AG04450 (cell line): ENCODE data around the gene KLHL41. TPM values are rescaled to one million over a fixed set of nuclear protein-coding genes. Genes with fewer than 3 reads are reported as not detected.
"Not testable (repeated sequence)": the region's sequence is repeated elsewhere in the genome, so short reads cannot be mapped to it uniquely, and the experiment has no call there.

Source experiments
- CTCF ChIA-PET: fragments of 300-600, 350-600 bp; formaldehyde crosslinking; extraction: SDS; loops from one replicate; lab custom pipeline; 2022; ENCODE audit warnings: antibody characterized with exemption, inconsistent platforms; lab: Charles Lee
- POLR2A ChIA-PET: fragments of 350-600 bp; formaldehyde crosslinking; extraction: SDS; loops from one replicate; lab custom pipeline; 2021; ENCODE audit warnings: antibody characterized with exemption, inconsistent platforms; lab: Yijun Ruan, JAX
- DNase-seq: peaks from one replicate; pipeline ENCODE4 v3.0.0-alpha.2; 2011; ENCODE audit warnings: low read depth, low spot score
- H3K27ac ChIP-seq: one replicate; pipeline ENCODE4 v1.5.1; 2012; ENCODE audit warnings: low read depth, low read length, control low read depth
- H3K27me3 ChIP-seq: one replicate; pipeline ENCODE4 v1.6.0; 2012; ENCODE audit warnings: low read length; ENCODE audit not compliant: control insufficient read depth, insufficient read depth
- H3K4me3 ChIP-seq: 2 replicates; pipeline ENCODE4 v1.5.1; 2011; ENCODE audit warnings: mild to moderate bottlenecking, low read depth, low read length, control low read depth
- H3K9me3 ChIP-seq: 2 replicates; pipeline ENCODE4 v1.5.1; 2012; ENCODE audit warnings: low read length; ENCODE audit not compliant: control insufficient read depth, insufficient read depth
- CTCF ChIP-seq: IDR thresholded peaks from 2 replicates; pipeline ENCODE4 v1.5.1; 2011; ENCODE audit warnings: low read depth, low read length, control low read depth, inconsistent platforms
- polyA plus RNA-seq: library from polyadenylated mRNA; depleted of rRNA; stranded (reverse); fragments of >200 nt; gene quantifications from 2 replicates; pipeline ENCODE4 v1.2.3, GENCODE V29; 2011

KLHL41 gene
- polyA plus RNA-seq, 1 experiment = 0.22 TPM

DNA sequence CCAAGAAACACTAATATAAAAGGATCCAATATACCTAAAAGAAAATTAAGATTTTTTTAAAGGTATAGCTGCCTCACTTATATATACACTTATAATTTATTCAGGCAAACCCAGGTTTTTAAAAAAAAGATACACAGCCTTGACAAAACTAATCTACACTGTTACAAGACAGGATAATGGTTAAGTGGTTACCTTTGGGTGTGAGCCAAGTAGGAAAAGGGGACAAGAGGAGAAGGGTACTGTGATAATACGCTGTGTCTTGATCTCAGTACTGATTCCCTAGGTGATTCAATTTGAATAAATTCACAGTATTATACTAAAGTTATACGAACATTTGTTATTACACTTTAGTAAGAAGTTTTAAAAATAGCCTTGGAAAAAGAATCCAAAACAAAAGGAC, 30.6 kb downstream of the KLHL41 start:
- Histone ChIP-seq H3K4me3 (no peak overlapping the region), H3K27ac (no peak overlapping the region), H3K9me3 (no peaks in the 10 kb centered on the region), H3K27me3 (no peaks in the 10 kb centered on the region)
- no peak for TF ChIP-seq CTCF
- CTCF ChIA-PET = interaction anchor here (2.0 kb wide), 1 partner anchor 12 kb away, joined by 10 read pairs; no protein-coding TSS in a partner anchor
- POLR2A ChIA-PET = no interaction called here
- DNase-seq = no peak

GRCh38 chr2:169542433-169542832, 32.9 kb downstream of the KLHL41 start:
- Histone ChIP-seq H3K9me3 (no peaks in the 10 kb centered on the region), H3K4me3 (no peak overlapping the region), H3K27me3 (no peaks in the 10 kb centered on the region), H3K27ac (no peak overlapping the region)
- no peak for DNase-seq
- CTCF ChIA-PET = no interaction called here
- no peak for TF ChIP-seq CTCF
- POLR2A ChIA-PET = no interaction called here

DNA sequence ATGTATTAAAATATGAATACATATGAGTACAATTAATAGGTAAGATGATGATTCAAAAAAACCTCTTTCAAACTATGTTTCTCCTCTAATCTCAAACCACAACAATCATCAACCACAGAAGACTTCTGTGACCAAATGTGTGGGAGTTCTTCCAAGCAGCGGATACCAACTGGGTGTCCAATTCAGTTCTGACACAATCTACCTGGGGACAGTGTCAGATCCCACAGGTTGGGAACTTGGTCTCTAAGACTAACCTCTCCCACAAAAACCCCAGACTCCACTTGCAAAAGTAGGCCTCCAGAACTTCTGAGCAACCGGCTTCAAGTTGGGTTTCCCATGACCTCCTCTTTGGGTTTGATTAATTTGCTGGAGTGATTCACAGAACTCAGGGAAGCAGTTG, 37.3 kb downstream of the KLHL41 start:
- Histone ChIP-seq H3K27ac (no peak overlapping the region), H3K9me3 (no peaks in the 10 kb centered on the region), H3K27me3 (no peaks in the 10 kb centered on the region), H3K4me3 (no peak overlapping the region)
- no peak for TF ChIP-seq CTCF
- CTCF ChIA-PET = interaction anchor here (1.1 kb wide), 1 partner anchor 19 kb away, joined by 6 read pairs; no protein-coding TSS in a partner anchor
- no peak for DNase-seq
- POLR2A ChIA-PET = no interaction called here

DNA sequence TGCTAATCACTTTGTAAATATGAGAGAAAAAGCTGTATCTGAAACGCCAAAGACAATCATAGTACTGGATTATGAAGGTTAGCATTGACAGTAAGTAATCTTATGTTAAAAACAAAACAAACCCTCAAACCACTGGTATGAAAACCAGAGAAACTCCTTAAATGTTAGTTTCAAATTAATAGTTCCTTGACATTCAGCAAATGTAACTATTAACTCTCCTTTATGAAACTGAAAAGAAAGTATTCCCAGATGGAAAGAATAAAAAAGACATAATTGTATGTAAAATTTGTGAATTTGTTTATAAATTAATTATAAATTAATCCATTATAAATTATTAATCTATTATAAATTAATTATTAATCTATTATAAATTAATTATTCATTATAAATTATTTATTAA, 51.9 kb downstream of the KLHL41 start:
- TF ChIP-seq CTCF = no peak
- Histone ChIP-seq H3K27me3 (no peaks in the 10 kb centered on the region), H3K27ac (no peak overlapping the region), H3K4me3 (no peak overlapping the region), H3K9me3 (no peaks in the 10 kb centered on the region)
- no peak for DNase-seq
- ChIA-PET CTCF (no interaction called here), POLR2A (no interaction called here)

DNA sequence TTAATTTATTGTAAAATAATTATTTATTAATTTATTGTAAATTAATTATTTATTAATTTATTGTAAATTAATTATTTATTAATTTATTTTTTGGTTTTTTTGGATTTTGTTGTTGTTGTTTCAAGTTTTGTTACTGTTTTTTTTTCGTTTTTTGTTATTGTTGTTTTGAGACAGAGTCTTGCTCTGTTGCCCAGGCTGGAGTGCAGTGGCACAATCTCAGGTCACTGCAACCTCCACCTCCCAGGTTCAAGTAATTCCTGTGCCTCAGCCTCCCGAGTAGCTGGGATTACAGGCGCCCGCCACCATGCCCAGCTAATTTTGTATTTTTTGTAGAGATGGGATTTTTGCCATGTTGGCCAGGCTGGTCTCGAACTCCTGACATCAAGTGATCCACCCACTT, 52.6 kb downstream of the KLHL41 start:
- DNase-seq, CTCF ChIA-PET, POLR2A ChIA-PET, H3K4me3 ChIP-seq, H3K27ac ChIP-seq, H3K27me3 ChIP-seq, H3K9me3 ChIP-seq: not testable (repeated sequence)

DNA sequence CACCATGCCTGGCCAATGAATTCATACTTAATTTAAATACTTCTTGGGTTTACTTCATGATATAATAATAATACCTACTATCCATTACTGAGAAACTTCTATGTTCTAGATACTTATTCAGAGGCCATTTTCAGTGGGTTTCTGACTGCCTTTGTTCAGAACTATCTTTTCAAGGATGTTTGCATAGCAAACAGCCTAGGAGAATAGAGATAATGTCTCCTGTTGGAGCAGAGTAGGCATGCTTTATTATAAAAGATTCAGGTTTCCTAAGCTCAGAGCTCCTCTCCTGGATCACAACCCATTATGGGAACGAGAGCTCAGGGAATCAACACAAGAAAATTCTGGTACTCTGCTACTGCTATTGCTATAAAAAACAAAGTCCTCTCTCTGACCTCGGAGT, 53.0 kb downstream of the KLHL41 start:
- TF ChIP-seq CTCF = no peak
- ChIA-PET CTCF (no interaction called here), POLR2A (no interaction called here)
- Histone ChIP-seq H3K9me3 (no peaks in the 10 kb centered on the region), H3K27ac (no peak overlapping the region), H3K27me3 (no peaks in the 10 kb centered on the region), H3K4me3 (no peak overlapping the region)
- DNase-seq = no peak
